Lung (tissue), 12 donors: ENCODE measurements around the gene RALGAPA2. TPM values are rescaled to one million over a fixed set of nuclear protein-coding genes. Genes with fewer than 3 reads are reported as not detected.

Experiments
- ATAC-seq: fragments of 200-7000 bp; cut with Tn5 transposase; one replicate; pipeline ENCODE4 v1.9.1; 2020; ENCODE audit warnings: moderate number of reproducible peaks; ENCODE audit not compliant: insufficient read depth, low FRiP score
- DNase-seq, 3 donors: peaks; one replicate each; pipeline ENCODE4 v3.0.0-alpha.2; 2013 to 2017
- H3K27ac ChIP-seq, 2 donors: one replicate each; pipeline ENCODE4 v1.5.1; 2013; ENCODE audit warnings: mild to moderate bottlenecking in 2 of 2, moderate library complexity in 2 of 2, control low read depth in 1 of 2, inconsistent platforms in 1 of 2, low read depth in 1 of 2, low read length in 1 of 2
- H3K27me3 ChIP-seq, 3 donors: one replicate each; pipeline ENCODE4 v1.5.1; 2013; ENCODE audit warnings: low read length in 2 of 3; ENCODE audit not compliant: control insufficient read depth in 3 of 3, insufficient read depth in 3 of 3
- H3K36me3 ChIP-seq, 4 donors: one replicate each; pipeline ENCODE4 v1.5.1; 2013; ENCODE audit warnings: low read length in 4 of 4, mild to moderate bottlenecking in 1 of 4, moderate library complexity in 1 of 4; ENCODE audit not compliant: control insufficient read depth in 4 of 4, insufficient read depth in 4 of 4
- H3K4me1 ChIP-seq, 5 donors: one replicate each; pipeline ENCODE4 v1.5.1; 2013; ENCODE audit warnings: low read length in 5 of 5, mild to moderate bottlenecking in 2 of 5, moderate library complexity in 1 of 5; ENCODE audit not compliant: control insufficient read depth in 5 of 5, insufficient read depth in 5 of 5
- H3K4me3 ChIP-seq: one replicate; pipeline ENCODE4 v1.5.1; 2013; ENCODE audit warnings: mild to moderate bottlenecking, control low read depth, moderate library complexity
- H3K9ac ChIP-seq, 2 donors: one replicate each; pipeline ENCODE4 v1.5.1; 2013; ENCODE audit warnings: low read length in 2 of 2, control low read depth in 1 of 2; ENCODE audit not compliant: insufficient read depth in 1 of 2
- H3K9me3 ChIP-seq, 4 donors: one replicate each; pipeline ENCODE4 v1.5.1; 2013; ENCODE audit warnings: low read length in 3 of 4, mild to moderate bottlenecking in 1 of 4, moderate library complexity in 1 of 4; ENCODE audit not compliant: control insufficient read depth in 4 of 4, insufficient read depth in 3 of 4
- CTCF ChIP-seq: IDR thresholded peaks from 2 replicates; pipeline ENCODE4 v1.5.1; 2012; ENCODE audit warnings: mild to moderate bottlenecking; ENCODE audit errors: control extremely low read depth, extremely low read depth
- WGBS, 2 donors: extraction: QIAGEN DNeasy Blood & Tissue Kit; methylation state at CpG; one replicate each; pipeline ENCODE4 v1.1.7; 2013; 5-methylcytosine and 5-hydroxymethylcytosine counted together
- polyA plus RNA-seq, 2 donors: library from polyadenylated mRNA; stranded (reverse); fragments of 200-250 nt; gene quantifications; one replicate each; pipeline ENCODE4 v1.2.1, GENCODE V29; 2013
- total RNA-seq, 2 donors: library from RNA; depleted of rRNA in 1 of 2; stranded (reverse); fragments of >200 nt in 1 of 2; gene quantifications; one replicate each; pipeline ENCODE4 v1.2.1, GENCODE V29; 2014 to 2021
- donor health status: control.
- donor health status: control.
- donor health status: Bipolar disorder and iron deficiency.
- donor health status: healthy.
- donor health status: DM: yes; HTN: yes; CAD: no.

The RALGAPA2 gene
- total and polyA plus RNA-seq, 4 donors, result 12.1 to 83.4 (median 55.6) TPM

GRCh38 chr20:20632644-20633043 is 79.8 kb downstream of the RALGAPA2 start:
- Histone ChIP-seq H3K9ac (no peak overlapping the region), H3K4me3 (no peak overlapping the region), H3K36me3 (peaks cover 19 to 42% (median 27%) of the 10 kb centered on the region in 4 donors), H3K27ac (no peak overlapping the region), H3K9me3 (no peaks in the 10 kb centered on the region), H3K4me1 (peaks cover 0 to 2% (median 0%) of the 10 kb centered on the region in 5 donors), H3K27me3 (no peaks in the 10 kb centered on the region)
- no peak for TF ChIP-seq CTCF
- no peak for DNase-seq
- ATAC-seq, result no peak
- WGBS, 2 donors, result 91 to 96% methylated on average over 2 of the region's 2 CpGs

DNA sequence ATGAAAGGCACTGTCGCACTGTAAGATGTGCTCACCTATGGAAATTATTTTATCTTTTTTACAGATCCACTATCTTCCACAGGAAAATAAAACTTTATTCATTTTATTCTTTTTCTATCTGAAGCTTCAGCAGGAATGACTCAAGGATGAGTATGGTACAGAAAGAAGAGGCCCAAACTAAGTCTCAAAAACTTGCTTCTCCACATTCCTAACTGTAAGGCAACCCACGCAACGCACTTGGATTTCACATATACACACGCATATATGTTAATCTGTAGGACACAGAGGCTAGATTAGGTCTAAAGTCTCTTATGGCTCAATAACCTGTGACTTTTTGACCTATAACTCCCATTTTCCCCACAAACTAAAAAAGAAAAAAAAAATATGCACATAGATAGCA is 81.9 kb downstream of the RALGAPA2 start:
- 97 to 98% methylated on average over 4 of the region's 4 CpGs for WGBS, 2 donors
- ATAC-seq (no peak), DNase-seq (no peak)
- H3K27me3 ChIP-seq, result no peaks in the 10 kb centered on the region
- H3K36me3 ChIP-seq, result peaks cover 25 to 45% (median 33%) of the 10 kb centered on the region in 4 donors
- no peak overlapping the region for H3K9ac ChIP-seq
- no peaks in the 10 kb centered on the region for H3K9me3 ChIP-seq
- TF ChIP-seq CTCF, result no peak
- no peak overlapping the region for H3K27ac ChIP-seq
- no peak overlapping the region for H3K4me3 ChIP-seq
- peaks cover 0 to 2% (median 0%) of the 10 kb centered on the region in 5 donors for H3K4me1 ChIP-seq

DNA sequence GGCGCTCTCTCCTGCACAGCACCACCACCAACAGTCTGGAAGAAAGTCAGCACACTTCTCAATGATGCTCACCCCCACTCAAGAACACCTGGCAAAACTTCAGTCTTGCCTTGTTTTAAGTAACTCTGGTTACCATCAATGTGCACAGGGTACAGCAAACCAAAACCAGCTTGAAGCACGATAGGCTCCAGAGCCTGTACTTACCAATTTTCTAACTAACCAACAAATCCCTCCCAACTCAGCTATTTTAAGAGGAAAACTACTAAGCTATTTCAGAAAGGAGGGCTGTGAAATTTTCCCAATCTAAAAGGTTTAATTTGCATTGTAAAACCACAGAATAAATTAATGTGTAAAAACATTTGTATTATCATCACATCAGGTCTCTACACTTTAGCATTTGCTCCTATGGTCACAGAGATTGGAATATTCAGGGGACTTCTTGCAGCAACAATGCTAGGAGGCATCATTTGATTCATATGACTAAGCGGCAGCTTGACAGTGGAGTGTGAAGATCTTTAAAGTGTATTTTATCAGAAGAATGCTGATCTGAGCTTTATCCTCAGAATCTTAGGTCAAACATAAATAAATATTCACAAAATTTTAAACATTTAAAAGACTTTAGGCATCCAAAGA is 82.8 kb downstream of the RALGAPA2 start:
- Histone ChIP-seq H3K9ac (no peak overlapping the region), H3K27ac (no peak overlapping the region), H3K9me3 (no peaks in the 10 kb centered on the region), H3K36me3 (peaks cover 20 to 41% (median 28%) of the 10 kb centered on the region in 4 donors), H3K27me3 (no peaks in the 10 kb centered on the region), H3K4me1 (no peaks in the 10 kb centered on the region), H3K4me3 (no peak overlapping the region)
- no peak for TF ChIP-seq CTCF
- WGBS, 2 donors, result 96 to 97% methylated on average over 3 of the region's 3 CpGs
- DNase-seq (no peak), ATAC-seq (no peak)

DNA sequence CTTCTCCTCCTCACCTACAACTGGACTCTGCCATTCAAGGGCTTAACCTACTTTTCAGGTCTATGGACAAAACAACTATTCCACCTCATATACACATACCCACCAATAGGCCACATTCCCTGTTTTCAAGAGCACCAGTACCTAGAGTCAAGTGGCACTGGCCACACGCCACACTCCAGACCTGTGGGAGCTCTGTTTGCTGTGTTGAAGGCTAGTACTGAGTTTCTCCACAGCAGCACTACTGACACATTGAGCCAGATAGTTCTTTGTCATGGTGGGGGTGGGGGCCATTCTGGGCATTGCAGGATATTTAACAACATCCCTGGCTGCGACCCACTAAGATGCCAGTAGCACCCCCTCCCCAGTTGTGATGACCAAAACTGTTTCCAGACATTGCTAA is 84.1 kb downstream of the RALGAPA2 start:
- ATAC-seq, result no peak

More for the DNA sequence above, 84.1 kb downstream of the RALGAPA2 start:
- no peak overlapping the region for H3K9ac ChIP-seq
- H3K4me3 ChIP-seq, result no peak overlapping the region
- H3K27me3 ChIP-seq, result no peaks in the 10 kb centered on the region
- no peaks in the 10 kb centered on the region for H3K9me3 ChIP-seq
- TF ChIP-seq CTCF, result no peak
- no peak for DNase-seq
- 86 to 92% methylated on average over 2 of the region's 2 CpGs for WGBS, 2 donors
- H3K27ac ChIP-seq, result no peak overlapping the region
- H3K36me3 ChIP-seq, result peaks cover 16 to 37% (median 23%) of the 10 kb centered on the region in 4 donors
- H3K4me1 ChIP-seq, result no peaks in the 10 kb centered on the region
